GM21381 (cell line): Measurements from ENCODE around the gene OTOG.

Experiments
- ATAC-seq: cut with Tn5 transposase; IDR thresholded peaks from one replicate; pipeline ENCODE4 v1.9.1; 2021; ENCODE audit warnings: mild to moderate bottlenecking, moderate library complexity; ENCODE audit not compliant: unreplicated experiment

Gene OTOG

GRCh38 chr11:17558025-17558780, 11.1 kb downstream of the OTOG start:
- ATAC-seq, result no peak

GRCh38 chr11:17558916-17559315, 11.9 kb downstream of the OTOG start:
- no peak for ATAC-seq

- ATAC-seq, result no peak
These were observed 12.5 kb downstream of the OTOG start for GRCh38 chr11:17559341-17560087.

GRCh38 chr11:17560281-17561110, 13.4 kb downstream of the OTOG start:
- no peak for ATAC-seq

GRCh38 chr11:17561111-17561415, 14.0 kb downstream of the OTOG start:
- no peak for ATAC-seq

GRCh38 chr11:17561526-17561925, 14.5 kb downstream of the OTOG start:
- no peak for ATAC-seq

- no peak for ATAC-seq
These were observed 16.2 kb downstream of the OTOG start for GRCh38 chr11:17563231-17563646.

GRCh38 chr11:17563961-17564686, 17.1 kb downstream of the OTOG start:
- ATAC-seq, result no peak

- ATAC-seq, result no peak
These were observed 17.6 kb downstream of the OTOG start for GRCh38 chr11:17564687-17565042.

- no peak for ATAC-seq
These were observed 21.9 kb downstream of the OTOG start for GRCh38 chr11:17568944-17569343.

- no peak for ATAC-seq
These were observed 23.0 kb downstream of the OTOG start for GRCh38 chr11:17570034-17570433.

GRCh38 chr11:17571431-17572358, 24.6 kb downstream of the OTOG start:
- ATAC-seq, result no peak

- no peak for ATAC-seq
These were observed 25.3 kb downstream of the OTOG start for GRCh38 chr11:17572359-17572690.

- ATAC-seq, result no peak
These were observed 25.9 kb downstream of the OTOG start for GRCh38 chr11:17572791-17573460.

GRCh38 chr11:17573526-17573925, 26.5 kb downstream of the OTOG start:
- no peak for ATAC-seq

- no peak for ATAC-seq
These were observed 27.4 kb downstream of the OTOG start for GRCh38 chr11:17574141-17575091.

GRCh38 chr11:17575431-17576425, 28.7 kb downstream of the OTOG start:
- ATAC-seq, result no peak
